Urinary bladder (tissue), 4 donors: ENCODE results near the gene FN1. TPM values are rescaled to one million over a fixed set of nuclear protein-coding genes. Genes with fewer than 3 reads are reported as not detected.

Source experiments
- DNase-seq: peaks from one replicate; pipeline ENCODE4 v3.0.0-alpha.2; 2015; ENCODE audit errors: extremely low spot score
- H3K27ac ChIP-seq: one replicate; pipeline ENCODE4 v1.5.1; 2013; ENCODE audit warnings: low read depth, mild to moderate bottlenecking, moderate library complexity
- H3K36me3 ChIP-seq: one replicate; pipeline ENCODE4 v1.6.1; 2013; ENCODE audit warnings: mild to moderate bottlenecking, moderate library complexity; ENCODE audit not compliant: insufficient read depth
- H3K4me1 ChIP-seq: one replicate; pipeline ENCODE4 v1.6.1; 2013; ENCODE audit warnings: mild to moderate bottlenecking, moderate library complexity; ENCODE audit not compliant: insufficient read depth
- H3K4me3 ChIP-seq: one replicate; pipeline ENCODE4 v1.5.1; 2013; ENCODE audit warnings: low read depth, low read length
- WGBS: extraction: QIAGEN DNeasy Blood & Tissue Kit; methylation state at CpG from one replicate; pipeline ENCODE4 v1.1.7; 2013; 5-methylcytosine and 5-hydroxymethylcytosine counted together
- polyA plus RNA-seq: library from polyadenylated mRNA; stranded (reverse); fragments of 200-250 nt; gene quantifications from one replicate; pipeline ENCODE4 v1.2.3, GENCODE V29; 2013
- total RNA-seq: library from RNA; depleted of rRNA; stranded (reverse); fragments of >200 nt; gene quantifications from one replicate; pipeline ENCODE4 v1.2.3, GENCODE V29; 2014
- donor health status: healthy with polysubstance abuse.
- donor health status: healthy.

FN1 gene
- total and polyA plus RNA-seq, 2 donors, result 1,813 to 1,853 TPM

GRCh38 chr2:215372968-215373649 lies 62.8 kb downstream of the FN1 start:
- H3K36me3 ChIP-seq, result no peaks in the 10 kb centered on the region
- 87% methylated on average over 9 of the region's 9 CpGs for WGBS
- DNase-seq, result no peak

GRCh38 chr2:215371915-215372897 lies 63.7 kb downstream of the FN1 start:
- DNase-seq, result no peak
- Histone ChIP-seq H3K27ac (no peak overlapping the region), H3K4me3 (no peak overlapping the region), H3K4me1 (no peaks in the 10 kb centered on the region), H3K36me3 (no peaks in the 10 kb centered on the region)
- 82% methylated on average over 14 of the region's 14 CpGs for WGBS

More at GRCh38 chr2:215372968-215373649, 62.8 kb downstream of the FN1 start:
- no peak overlapping the region for H3K27ac ChIP-seq
- H3K4me3 ChIP-seq, result no peak overlapping the region
- H3K4me1 ChIP-seq, result no peaks in the 10 kb centered on the region

DNA sequence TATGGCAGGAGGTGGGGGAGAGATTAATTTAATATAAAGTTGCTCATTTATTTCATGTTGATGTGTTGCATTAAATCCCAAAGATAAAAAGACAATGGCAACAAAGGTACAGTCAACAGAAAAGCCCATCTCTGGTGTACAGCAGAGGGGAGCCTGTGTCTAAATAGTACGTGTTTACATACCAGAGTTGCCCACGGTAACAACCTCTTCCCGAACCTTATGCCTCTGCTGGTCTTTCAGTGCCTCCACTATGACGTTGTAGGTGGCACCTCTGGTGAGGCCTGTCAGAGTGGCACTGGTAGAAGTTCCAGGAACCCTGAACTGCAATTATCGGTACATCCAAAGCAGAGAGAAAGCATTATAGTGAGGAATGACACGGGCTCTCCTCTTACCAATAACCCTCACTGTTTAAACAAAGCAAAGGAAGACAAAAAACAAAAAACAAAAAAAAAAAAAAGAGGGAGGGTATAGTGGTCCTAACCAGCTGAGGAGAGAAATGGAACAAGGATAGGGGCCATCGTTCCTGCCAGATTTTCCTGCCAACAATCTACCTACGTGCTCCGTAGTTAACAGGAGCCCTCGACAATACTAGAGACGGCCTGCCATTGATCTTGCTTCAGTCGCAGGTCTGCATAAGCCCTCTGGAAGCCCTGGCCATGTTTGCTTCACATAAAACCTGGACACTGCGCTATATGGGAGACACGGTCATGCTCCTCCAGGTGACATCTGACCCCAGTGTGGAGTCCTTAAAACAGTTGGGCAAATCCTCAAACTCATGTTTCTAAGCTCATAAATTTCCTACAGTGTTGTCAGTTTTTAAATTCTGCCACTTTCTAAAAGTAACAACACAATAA lies 65.5 kb downstream of the FN1 start:
- Histone ChIP-seq H3K4me3 (no peak overlapping the region), H3K4me1 (no peaks in the 10 kb centered on the region), H3K36me3 (no peaks in the 10 kb centered on the region), H3K27ac (no peak overlapping the region)
- no peak for DNase-seq
- WGBS, result 75% methylated on average over 14 of the region's 14 CpGs

- no peak overlapping the region for H3K27ac ChIP-seq
- H3K36me3 ChIP-seq, result no peaks in the 10 kb centered on the region
- 63% methylated on average over 3 of the region's 3 CpGs for WGBS
- H3K4me3 ChIP-seq, result no peak overlapping the region
- no peaks in the 10 kb centered on the region for H3K4me1 ChIP-seq
- DNase-seq, result no peak
These were observed 66.6 kb downstream of the FN1 start for GRCh38 chr2:215369181-215369760.

GRCh38 chr2:215368493-215368809 lies 67.4 kb downstream of the FN1 start:
- no peak overlapping the region for H3K4me3 ChIP-seq
- H3K36me3 ChIP-seq, result no peaks in the 10 kb centered on the region
- no peaks in the 10 kb centered on the region for H3K4me1 ChIP-seq
- DNase-seq, result no peak
- no peak overlapping the region for H3K27ac ChIP-seq

- H3K4me3 ChIP-seq, result no peak overlapping the region
- 85% methylated on average over 11 of the region's 11 CpGs for WGBS
- H3K27ac ChIP-seq, result no peak overlapping the region
- DNase-seq, result no peak
- H3K36me3 ChIP-seq, result no peaks in the 10 kb centered on the region
- H3K4me1 ChIP-seq, result no peaks in the 10 kb centered on the region
These were observed 68.0 kb downstream of the FN1 start for GRCh38 chr2:215367662-215368492.

DNA sequence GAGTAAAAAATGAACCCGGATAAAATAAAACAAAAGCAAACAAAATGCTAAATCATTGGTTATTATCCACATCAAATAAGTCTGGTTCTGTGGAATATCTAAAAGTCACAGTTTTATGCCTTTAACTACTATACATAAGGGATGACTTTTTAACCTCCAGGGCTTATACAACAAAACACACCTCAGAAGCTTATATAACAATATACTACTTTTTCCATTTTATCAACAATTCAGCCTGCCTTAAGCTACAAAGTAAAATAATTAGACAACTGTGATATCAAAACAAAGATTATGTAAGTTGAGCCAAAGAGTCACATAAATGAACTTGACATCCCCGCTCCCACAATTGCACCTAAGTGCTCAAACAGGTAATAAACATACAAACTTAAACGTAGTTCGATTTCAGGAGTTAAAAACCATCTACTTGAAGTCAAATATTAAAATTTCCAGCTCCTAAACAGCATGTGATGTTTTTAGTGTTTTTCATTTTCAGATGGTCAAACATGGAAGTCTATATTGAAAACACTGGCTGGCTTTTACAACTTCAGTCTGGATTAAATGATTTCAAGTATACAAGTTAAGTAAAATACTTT lies 69.3 kb downstream of the FN1 start:
- Histone ChIP-seq H3K36me3 (no peaks in the 10 kb centered on the region), H3K27ac (no peak overlapping the region)
- DNase-seq, result no peak

DNA sequence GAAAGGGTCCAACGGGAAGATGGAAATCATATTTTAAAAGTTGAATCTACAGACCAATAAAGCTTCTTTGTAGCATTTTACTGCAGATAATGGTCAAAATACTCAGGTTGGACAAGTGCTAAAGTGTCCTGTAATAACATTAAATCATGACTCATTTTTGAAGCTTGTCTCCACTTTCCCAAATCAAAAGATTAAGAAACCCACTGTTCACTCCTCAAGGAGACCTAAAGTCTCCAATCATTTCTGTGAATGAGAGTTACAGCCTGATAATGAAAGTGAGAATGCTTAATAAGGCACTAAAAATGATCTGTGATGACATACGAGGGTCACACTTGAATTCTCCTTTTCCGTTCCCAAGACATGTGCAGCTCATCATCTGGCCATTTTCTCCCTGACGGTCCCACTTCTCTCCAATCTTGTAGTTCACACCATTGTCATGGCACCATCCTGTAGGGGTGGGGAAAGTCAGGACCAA lies 70.6 kb downstream of the FN1 start:
- no peaks in the 10 kb centered on the region for H3K36me3 ChIP-seq
- WGBS, result 81% methylated on average over 4 of the region's 4 CpGs
- H3K4me1 ChIP-seq, result no peaks in the 10 kb centered on the region
- H3K4me3 ChIP-seq, result no peak overlapping the region
- DNase-seq, result no peak
- H3K27ac ChIP-seq, result peak overlapping the region; percentile 50

More for the DNA sequence above, 69.3 kb downstream of the FN1 start:
- no peak overlapping the region for H3K4me3 ChIP-seq
- no peaks in the 10 kb centered on the region for H3K4me1 ChIP-seq
- WGBS, result 88% methylated on average over 4 of the region's 4 CpGs

GRCh38 chr2:215364157-215365155 lies 71.4 kb downstream of the FN1 start:
- Histone ChIP-seq H3K4me1 (no peaks in the 10 kb centered on the region), H3K4me3 (no peak overlapping the region), H3K36me3 (no peaks in the 10 kb centered on the region), H3K27ac (no peak overlapping the region)
- WGBS, result 86% methylated on average over 10 of the region's 10 CpGs
- no peak for DNase-seq

GRCh38 chr2:215363461-215364156 lies 72.3 kb downstream of the FN1 start:
- 77% methylated on average over 2 of the region's 2 CpGs for WGBS
- Histone ChIP-seq H3K27ac (no peak overlapping the region), H3K4me1 (no peaks in the 10 kb centered on the region), H3K36me3 (no peaks in the 10 kb centered on the region), H3K4me3 (no peak overlapping the region)
- DNase-seq, result no peak

- no peak overlapping the region for H3K27ac ChIP-seq
- H3K4me1 ChIP-seq, result no peaks in the 10 kb centered on the region
- no peaks in the 10 kb centered on the region for H3K36me3 ChIP-seq
- no peak for DNase-seq
- WGBS, result 79% methylated on average over 2 of the region's 2 CpGs
- H3K4me3 ChIP-seq, result no peak overlapping the region
These were observed 72.8 kb downstream of the FN1 start for GRCh38 chr2:215363039-215363438.
